Thoracic aorta (tissue), 2 donors: ENCODE results near the gene ABHD15. TPM values are rescaled to one million over a fixed set of nuclear protein-coding genes. Genes with fewer than 3 reads are reported as not detected.

ENCODE experiments used
- ATAC-seq: fragments of 150-250 bp; one replicate; pipeline ENCODE4 v1.8.0; 2017; ENCODE audit warnings: low read depth; ENCODE audit not compliant: insufficient number of reproducible peaks, low FRiP score
- DNase-seq: peaks from one replicate; pipeline ENCODE4 v3.0.0-alpha.2; 2020; ENCODE audit warnings: low spot score
- H3K27ac ChIP-seq, 2 donors: fragments of 200-600 bp; sonication (generic); 1 replicate in 1 of 2; 2 replicates in 1 of 2; pipeline ENCODE4 v1.5.1; 2016; ENCODE audit warnings: mild to moderate bottlenecking in 2 of 2, moderate library complexity in 2 of 2
- H3K27me3 ChIP-seq: fragments of 200-600 bp; sonication (generic); replicated peaks from 2 replicates; pipeline ENCODE4 v1.6.0; 2016; ENCODE audit warnings: mild to moderate bottlenecking; ENCODE audit not compliant: insufficient read depth
- H3K36me3 ChIP-seq: fragments of 200-600 bp; sonication (generic); one replicate; pipeline ENCODE4 v1.5.1; 2016
- H3K4me1 ChIP-seq, 2 donors: fragments of 200-600 bp; sonication (generic); 1 replicate in 1 of 2; 2 replicates in 1 of 2; pipeline versions ENCODE4 v1.5.1 to v1.6.0; 2016; ENCODE audit warnings: low read depth in 2 of 2, mild to moderate bottlenecking in 1 of 2; ENCODE audit not compliant: control insufficient read depth in 1 of 2
- H3K4me3 ChIP-seq: fragments of 200-600 bp; sonication (generic); 2 replicates; pipeline ENCODE4 v1.5.1; 2016; ENCODE audit warnings: mild to moderate bottlenecking
- H3K9me3 ChIP-seq: fragments of 200-600 bp; sonication (generic); 2 replicates; pipeline ENCODE4 v1.5.1; 2016
- total RNA-seq, 2 donors: library from RNA; depleted of rRNA; stranded (reverse); fragments of >200 nt; gene quantifications; one replicate each; pipeline versions ENCODE4 v1.1.0 to v1.2.3, GENCODE V29; 2016
- TF ChIP-seq, protein P1 (sequence below): fragments of 200-600 bp; sonication (generic); IDR thresholded peaks from one replicate; pipeline ENCODE4 v1.5.1; 2019; ENCODE audit warnings: antibody characterized with exemption

The ABHD15 gene
- total RNA-seq, 2 donors from 2014 or later: 11.3 to 24.0 TPM

DNA sequence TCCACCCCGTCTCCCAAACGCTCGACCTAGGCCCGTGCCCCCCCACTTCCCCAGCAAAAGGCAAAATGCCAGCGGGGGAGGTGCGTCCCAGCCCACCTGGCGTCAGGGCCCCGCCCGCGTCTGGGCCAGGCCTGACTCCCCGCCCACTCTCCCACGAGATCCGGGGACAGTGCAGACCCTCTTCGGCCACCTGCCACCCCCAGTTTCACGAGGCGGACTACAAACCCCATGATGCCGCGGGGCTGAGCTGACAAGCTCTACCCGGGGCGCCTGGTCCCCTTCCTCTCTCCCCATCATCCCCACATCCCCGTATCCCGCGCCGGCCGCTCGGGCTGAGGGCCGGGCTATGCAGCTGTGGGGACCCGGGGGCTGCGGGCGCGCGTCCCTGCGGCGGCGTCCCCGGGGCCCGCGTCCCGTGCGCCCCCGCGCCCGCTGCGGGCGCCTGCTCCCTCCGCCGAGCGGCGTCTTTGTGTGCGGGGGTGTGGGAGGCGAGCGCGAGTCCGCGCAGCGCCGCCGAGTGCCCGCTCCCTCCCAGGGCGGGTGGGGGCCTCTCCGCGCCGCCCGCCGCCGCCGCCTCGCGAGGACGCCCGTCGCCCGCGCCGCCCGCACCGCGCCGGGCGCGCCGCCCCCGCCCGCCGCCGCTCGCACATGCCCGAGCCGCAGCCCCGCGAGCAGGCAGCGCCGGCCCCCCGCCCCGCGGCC lies 26.2 kb upstream of the ABHD15 start, which contains the start of gene ANKRD13B:
Gene ANKRD13B (plus strand): TSS at position 283 of the 702 bp plus-strand sequence. CDS start 490 bp downstream, outside the sequence.
- DNase-seq (no peak), ATAC-seq (no peak)
- Histone ChIP-seq H3K4me1 (peaks cover 36 to 55% of the 10 kb centered on the region in 2 donors), H3K27ac (peak within 1 kb of the TSS; percentile 67 to 84), H3K27me3 (no peaks in the 10 kb centered on the region), H3K4me3 (peak within 1 kb of the TSS; percentile 79), H3K36me3 (no peaks in the 10 kb centered on the region), H3K9me3 (no peaks in the 10 kb centered on the region)
- TF ChIP-seq, protein P1, sequence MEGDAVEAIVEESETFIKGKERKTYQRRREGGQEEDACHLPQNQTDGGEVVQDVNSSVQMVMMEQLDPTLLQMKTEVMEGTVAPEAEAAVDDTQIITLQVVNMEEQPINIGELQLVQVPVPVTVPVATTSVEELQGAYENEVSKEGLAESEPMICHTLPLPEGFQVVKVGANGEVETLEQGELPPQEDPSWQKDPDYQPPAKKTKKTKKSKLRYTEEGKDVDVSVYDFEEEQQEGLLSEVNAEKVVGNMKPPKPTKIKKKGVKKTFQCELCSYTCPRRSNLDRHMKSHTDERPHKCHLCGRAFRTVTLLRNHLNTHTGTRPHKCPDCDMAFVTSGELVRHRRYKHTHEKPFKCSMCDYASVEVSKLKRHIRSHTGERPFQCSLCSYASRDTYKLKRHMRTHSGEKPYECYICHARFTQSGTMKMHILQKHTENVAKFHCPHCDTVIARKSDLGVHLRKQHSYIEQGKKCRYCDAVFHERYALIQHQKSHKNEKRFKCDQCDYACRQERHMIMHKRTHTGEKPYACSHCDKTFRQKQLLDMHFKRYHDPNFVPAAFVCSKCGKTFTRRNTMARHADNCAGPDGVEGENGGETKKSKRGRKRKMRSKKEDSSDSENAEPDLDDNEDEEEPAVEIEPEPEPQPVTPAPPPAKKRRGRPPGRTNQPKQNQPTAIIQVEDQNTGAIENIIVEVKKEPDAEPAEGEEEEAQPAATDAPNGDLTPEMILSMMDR: no peak

DNA sequence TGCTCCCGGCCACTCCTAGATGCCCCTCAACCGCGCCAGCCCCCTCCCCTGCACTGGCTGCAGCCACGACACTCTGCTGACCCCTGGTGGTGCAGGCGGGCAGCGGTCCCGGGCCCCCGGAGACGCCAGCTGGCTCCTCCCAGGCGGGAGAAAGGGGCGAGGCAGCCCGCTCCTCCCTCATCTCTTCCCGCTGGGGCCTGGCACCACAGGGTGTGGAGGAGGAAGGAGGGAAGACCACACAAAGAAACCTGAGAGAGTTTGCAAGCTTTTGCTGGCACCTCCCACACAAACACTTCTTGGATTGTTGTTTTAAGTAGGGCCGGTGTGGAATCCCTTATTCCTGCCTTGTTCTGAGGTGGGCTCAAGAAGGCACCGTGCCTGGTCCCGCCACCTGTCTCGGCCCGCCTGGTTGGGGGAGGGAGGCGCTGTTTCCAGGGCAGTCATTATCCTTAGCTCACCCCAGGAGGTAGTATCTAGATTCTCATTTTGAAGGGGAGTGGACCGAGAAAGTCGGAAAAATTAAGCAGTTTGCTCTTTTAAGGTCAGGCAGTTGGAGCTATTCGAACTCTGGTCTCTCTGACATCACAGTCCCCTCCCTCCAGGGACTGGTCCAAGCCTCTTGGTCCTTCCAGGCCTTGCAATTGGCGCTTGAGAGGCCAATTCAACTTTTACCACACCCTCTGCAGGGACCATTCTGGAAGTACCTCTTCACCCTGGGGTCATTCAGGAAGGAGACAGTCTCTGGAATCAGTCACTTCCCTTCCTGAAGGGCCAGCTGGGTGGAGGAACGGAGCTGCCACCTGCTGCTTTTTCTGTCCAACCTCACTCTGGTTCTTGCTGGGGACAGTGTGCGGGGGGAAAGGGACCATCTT lies 25.1 kb upstream of the ABHD15 start:
- Histone ChIP-seq H3K27ac (peak overlapping the region; percentile 67 to 84), H3K4me3 (peak overlapping the region; percentile 79), H3K36me3 (no peaks in the 10 kb centered on the region), H3K9me3 (no peaks in the 10 kb centered on the region), H3K27me3 (no peaks in the 10 kb centered on the region), H3K4me1 (peaks cover 37 to 65% of the 10 kb centered on the region in 2 donors)
- DNase-seq: no peak
- peak; percentile 13 for ATAC-seq
- TF ChIP-seq, protein P1: peak; percentile 94

DNA sequence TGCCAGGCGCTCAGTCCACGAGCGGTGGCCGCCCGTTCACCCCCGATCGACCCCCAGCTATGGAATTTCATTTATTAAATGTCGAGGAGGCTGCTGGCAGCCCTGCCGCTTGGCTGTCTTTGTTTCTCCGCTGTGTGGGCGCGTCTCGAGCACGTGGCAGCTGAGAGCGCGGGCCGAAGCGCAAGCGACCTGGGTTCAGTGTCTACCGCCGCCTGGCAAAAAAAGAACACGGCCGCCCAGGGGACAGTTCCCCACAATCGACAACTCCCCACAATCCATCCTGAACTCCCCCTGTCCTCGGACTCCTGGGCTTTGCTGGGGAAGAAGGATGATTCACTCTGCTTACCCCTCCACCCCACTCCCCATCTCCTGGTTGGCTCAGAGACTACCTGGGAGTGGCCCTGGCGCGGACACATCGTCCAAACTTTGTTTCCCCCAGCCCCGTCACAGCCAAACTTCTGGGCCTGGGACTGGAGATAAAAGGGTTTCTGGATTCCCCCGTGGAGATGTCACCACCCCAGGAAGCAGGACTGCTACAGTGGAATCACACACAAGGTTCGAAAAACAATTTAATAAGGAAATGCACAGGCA lies 24.4 kb upstream of the ABHD15 start:
- TF ChIP-seq, protein P1: no peak
- Histone ChIP-seq H3K4me3 (peak overlapping the region; percentile 79), H3K4me1 (peaks cover 37 to 72% of the 10 kb centered on the region in 2 donors), H3K27ac (peak overlapping the region; percentile 67 to 84), H3K36me3 (no peaks in the 10 kb centered on the region), H3K9me3 (no peaks in the 10 kb centered on the region), H3K27me3 (no peaks in the 10 kb centered on the region)
- no peak for ATAC-seq
- DNase-seq: no peak

DNA sequence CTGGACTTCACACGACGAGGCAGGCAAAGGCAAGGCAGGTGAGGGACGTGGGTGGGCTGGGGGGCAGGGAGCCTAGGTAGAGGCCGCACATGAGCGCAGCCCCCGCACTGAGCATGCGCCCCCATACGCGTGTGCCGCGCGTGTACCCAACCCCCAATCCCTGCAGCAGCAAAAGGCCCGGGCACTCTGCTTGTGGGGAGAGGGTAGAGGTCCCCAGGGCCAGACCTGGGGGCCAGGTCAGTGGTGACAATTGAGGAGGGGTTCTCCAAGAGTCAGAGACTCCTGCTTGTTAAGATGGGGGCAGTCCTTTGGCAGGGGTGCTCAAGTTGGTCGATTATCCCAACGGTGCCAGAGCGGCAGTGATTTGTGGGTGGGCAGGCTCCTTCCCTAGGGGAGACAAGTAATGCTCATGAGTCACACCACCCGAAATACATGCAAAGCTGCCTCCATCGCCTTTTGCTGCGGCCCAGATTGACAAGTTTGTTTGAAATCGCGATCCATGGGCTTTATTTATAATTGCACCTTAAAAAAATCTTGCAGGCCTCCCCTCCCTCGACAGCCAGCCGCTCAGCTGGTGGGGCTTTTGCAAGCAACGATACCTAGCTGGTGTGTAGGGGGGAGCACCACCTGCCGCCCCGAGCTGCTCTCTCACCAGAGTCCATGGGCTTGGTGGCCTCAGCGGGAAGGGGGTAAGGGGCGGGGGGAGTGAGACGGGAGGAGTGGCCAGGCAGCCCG lies 23.7 kb upstream of the ABHD15 start:
- H3K9me3 ChIP-seq: no peaks in the 10 kb centered on the region
- H3K27me3 ChIP-seq: no peaks in the 10 kb centered on the region
- ATAC-seq (no peak), DNase-seq (no peak)
- peak overlapping the region; percentile 79 for H3K4me3 ChIP-seq
- TF ChIP-seq, protein P1: no peak
- H3K27ac ChIP-seq: peak overlapping the region; percentile 67 to 84
- no peaks in the 10 kb centered on the region for H3K36me3 ChIP-seq
- peaks cover 37 to 72% of the 10 kb centered on the region in 2 donors for H3K4me1 ChIP-seq
